ENCODE results near the gene CDH22.

CDH22 gene

DNA sequence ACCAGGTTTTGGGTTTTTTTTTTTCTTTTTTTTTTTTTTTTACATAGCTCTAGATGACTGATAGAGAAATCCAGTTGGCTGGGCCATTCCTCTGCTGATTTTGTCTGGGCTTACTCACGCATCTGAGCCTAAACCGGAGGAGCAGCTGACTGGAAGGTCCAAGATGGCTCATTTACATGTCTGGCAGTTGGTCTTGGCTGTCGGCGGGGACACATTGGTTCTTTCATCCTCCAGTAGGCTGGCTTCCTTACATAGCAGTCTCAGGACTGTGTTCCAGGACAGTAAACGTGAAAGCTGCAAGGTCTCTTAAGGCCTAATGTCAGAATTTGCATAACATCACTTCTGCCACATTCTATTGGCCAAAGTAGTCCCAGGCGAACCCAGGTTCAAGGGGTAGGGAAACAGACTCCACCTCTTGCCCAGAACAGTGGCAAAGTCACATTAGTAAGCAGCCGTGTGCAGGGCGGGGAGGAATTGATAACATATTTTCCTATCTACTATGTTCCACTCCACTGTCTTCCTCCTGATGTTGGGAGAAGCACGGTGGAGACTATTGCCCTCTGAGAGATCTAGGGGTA is 87.0 kb downstream of the CDH22 start:
- no peak overlapping the region for H3K27ac ChIP-seq
- no peak for DNase-seq (ENCODE audit: low read depth, low spot score)

DNA sequence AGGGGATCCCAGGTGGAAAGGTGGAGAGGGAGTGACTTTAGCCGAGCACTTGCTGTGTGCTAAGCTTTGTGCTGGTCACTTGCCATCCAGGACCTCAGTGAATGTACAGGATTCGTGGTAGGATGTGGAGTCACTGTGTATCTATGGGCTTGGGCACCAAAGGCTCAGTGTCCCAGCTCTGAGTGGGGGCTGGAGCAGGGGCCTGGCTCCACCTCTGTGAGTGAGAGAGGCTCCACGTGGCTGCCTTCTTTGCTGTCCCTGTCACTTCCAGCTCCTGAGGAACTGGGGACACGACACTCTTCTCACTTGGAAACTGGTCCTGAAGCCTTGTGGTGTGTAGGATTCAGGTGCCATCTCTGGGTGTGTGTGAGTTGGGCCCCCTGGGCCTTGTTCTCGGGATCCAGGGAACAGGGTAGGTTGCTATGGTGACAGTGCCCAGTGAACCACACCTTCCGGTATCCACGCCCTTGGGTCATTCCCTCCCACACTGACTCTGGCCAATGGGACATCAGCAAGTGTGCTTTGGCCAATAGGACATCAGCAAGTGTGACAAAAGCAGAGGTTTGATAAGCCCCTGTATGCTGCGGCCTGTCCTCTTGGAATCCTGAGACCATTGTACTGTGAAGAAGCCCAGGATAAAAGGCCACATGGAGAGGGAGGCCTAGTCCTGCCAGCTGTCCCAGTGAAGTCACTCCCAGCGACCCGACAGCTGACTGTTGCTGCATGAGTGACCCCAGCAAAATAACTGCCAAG is 87.7 kb downstream of the CDH22 start:
- H3K27ac ChIP-seq: no peak overlapping the region

DNA sequence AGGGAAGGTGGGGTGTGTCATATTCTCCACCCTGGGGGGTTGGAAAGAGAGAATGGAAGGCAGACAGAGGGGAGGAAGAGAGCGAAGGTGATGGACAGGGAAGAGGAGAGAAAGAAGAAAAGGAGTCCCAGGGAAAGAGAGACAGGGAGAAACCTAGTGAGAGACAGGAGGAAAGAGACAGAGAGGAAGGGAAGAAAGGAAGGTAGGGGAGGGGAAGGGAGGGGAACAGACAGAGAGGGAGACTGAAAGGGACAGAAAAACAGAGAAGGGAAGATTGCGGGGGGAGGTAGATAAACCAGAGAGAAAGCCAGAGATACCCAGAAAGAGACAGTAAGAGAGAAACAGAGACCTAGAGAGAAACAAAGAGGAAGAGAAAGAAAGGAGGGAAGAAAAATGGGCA is 88.4 kb downstream of the CDH22 start:
- no peak for DNase-seq (ENCODE audit: low read depth, low spot score)

More for the DNA sequence above, 87.7 kb downstream of the CDH22 start:
- no peak for DNase-seq (ENCODE audit: low read depth, low spot score)

DNA sequence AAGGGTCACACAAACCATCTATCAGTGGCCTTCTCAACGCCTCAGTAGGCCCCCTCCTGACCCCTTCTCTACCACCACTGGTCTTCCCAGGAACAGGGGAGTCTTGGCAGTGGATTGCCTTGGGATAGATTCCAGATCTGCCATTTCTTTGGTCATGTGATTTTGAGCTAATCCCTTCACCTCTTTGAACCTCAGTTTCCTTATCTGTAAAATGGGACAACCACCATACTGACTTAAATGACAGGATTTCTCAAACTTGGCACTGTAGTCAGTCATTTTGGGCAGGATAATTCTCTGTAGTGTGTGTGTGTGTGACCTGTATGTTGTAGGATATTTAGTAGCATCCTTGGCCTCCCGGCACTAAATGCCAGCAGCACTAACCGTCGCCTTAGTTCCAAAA is 89.1 kb downstream of the CDH22 start:
- no peak overlapping the region for H3K27ac ChIP-seq
- no peak for DNase-seq (ENCODE audit: low read depth, low spot score)

More for the DNA sequence above, 88.4 kb downstream of the CDH22 start:
- H3K27ac ChIP-seq: no peak overlapping the region

- DNase-seq (ENCODE audit: low read depth, low spot score): no peak
- no peak overlapping the region for H3K27ac ChIP-seq
These were observed 89.6 kb downstream of the CDH22 start for GRCh38 chr20:46218656-46219055.

GRCh38 chr20:46217583-46217982 is 90.7 kb downstream of the CDH22 start:
- H3K27ac ChIP-seq: no peak overlapping the region
- DNase-seq (ENCODE audit: low read depth, low spot score): no peak

DNA sequence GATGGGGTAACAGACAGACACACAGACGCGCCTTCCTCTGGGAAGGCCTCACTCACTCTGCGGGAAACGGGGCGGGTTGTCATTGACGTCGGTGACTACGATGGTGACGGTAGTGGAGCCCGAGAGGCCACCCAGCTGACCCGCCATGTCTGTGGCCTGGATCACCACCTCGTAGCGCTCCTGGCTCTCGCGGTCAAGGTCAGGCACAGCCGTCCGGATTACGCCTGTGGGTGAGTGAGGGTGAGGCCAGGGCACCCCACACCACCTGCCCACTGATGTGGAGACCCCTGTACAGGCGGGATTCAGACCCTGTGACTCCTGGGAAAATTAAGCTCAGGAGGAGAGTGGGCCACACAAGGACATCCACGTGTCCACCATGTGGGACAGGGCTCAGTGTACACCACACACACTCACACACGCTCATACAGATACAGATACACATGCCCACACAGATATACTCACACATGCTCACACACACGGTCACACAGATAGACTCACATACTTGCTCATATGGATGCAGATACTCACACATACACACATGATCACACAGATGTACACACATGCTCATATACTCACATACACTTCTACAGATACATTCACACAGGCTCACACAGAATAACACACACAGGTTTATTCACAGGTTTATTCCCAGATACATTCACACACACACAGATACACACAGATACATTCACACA is 91.4 kb downstream of the CDH22 start:
- DNase-seq (ENCODE audit: low read depth, low spot score): no peak
- no peak overlapping the region for H3K27ac ChIP-seq

DNA sequence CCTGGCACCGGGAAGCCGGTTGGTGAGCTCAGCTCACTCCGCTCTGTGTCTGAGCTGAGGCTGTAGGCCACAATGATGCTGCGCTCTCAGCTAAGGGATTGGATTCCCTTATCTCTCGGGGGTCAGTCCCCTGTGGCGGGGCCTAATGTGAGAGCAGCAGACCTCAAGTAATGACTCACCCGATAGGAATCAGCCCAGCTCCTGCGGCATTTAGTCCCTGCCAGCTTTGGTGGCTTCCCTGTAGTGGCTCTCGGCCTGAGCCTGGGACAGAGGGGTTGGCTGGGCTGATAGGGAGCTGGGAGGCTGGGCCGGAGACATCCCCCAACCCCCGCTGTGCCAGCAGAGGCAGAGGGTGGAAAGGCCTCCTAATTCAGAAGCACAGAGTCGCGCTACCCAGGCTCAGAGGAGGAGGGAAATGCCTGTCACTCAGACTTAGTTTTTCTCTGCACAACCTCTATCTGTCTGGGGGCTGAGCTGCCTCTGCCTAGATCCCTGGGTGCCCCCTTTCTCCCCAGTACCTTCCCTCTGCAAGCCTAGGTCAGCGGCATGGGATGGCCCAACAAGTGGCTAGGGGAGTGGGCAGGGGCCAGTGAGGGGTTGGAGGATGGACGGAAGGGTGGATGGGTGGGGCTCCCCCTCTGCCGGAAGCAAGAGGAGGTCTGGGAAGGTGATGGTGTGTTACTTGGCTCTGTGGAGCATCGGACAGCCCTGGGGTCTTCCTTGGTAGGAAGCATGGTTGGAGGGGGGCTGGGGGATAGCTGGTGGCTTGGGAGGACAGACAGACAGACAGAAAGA is 92.2 kb downstream of the CDH22 start:
- H3K27ac ChIP-seq: no peak overlapping the region
- no peak for DNase-seq (ENCODE audit: low read depth, low spot score)

DNA sequence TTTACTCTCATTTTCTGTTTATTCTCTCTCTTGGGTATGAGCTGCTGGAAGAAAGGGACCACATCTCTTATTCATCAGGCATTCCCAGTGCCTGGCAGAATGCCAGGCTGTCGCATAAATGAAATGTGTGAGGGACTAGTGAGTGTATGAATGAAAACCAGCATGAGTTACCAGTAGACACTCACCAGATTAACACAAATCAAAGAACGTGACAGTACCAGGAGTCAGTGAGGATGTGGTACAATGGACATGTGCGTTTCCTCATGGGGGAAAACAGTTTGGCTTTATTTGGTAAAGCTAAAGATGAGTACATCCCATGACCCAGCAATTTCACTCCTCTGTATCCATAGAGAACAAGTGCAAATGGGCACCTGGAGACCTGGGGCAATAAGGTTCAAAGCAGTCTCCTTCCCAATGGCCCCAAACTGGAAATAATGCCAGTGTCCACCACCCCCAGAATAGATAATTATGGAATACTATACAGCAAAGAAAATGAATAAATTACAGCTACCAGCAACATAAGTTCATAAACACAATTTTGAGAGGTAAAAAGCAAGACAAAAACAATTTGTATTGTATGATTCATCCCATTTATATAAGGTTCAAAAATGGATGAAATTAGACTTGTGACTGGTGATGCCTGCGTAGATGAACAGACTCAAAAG is 93.3 kb downstream of the CDH22 start:
- DNase-seq (ENCODE audit: low read depth, low spot score): no peak
- no peak overlapping the region for H3K27ac ChIP-seq

- DNase-seq (ENCODE audit: low read depth, low spot score): no peak
These were observed 94.1 kb downstream of the CDH22 start for GRCh38 chr20:46213946-46214823.

DNA sequence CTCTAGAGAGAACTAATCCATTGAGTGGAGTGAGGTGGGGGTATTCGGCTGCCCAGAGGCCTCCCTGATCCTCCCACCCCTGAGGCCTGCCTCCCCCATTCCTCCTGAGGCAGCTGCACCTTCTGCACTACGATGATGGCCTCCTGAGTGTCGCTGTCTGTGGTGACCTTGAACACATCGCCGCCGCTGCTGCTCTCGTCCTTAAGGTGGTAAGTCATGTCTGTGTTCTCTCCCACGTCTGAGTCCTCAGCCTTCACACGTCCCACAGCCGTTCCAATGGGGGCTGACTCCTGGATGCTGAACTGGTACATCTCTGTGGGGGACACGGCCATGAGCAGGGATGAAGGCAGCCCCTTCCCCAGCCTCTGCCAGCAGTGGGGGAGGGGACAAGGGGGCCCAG is 95.4 kb downstream of the CDH22 start:
- no peak overlapping the region for H3K27ac ChIP-seq
- no peak for DNase-seq (ENCODE audit: low read depth, low spot score)

More at GRCh38 chr20:46213946-46214823, 94.1 kb downstream of the CDH22 start:
- H3K27ac ChIP-seq: no peak overlapping the region

DNA sequence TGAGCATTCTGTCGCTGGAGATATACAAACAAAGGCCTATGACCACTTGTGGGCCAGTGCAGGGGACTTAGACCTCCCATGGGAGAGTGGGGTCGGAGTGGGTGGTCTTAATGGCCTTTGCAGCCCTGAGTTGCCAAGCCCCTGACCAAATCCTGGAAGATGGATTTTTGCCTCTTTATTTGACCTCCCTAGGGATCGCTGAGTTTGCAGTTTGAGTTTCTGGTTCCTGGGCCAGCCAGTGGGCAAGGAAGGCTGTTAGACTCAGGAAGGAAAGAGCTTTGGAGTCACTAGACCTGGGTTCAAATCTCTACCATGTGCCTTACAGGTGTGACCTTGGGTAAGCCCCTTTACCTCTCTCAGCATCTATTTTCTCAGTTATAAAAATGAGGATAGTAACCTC is 96.0 kb downstream of the CDH22 start:
- H3K27ac ChIP-seq: no peak overlapping the region
- DNase-seq (ENCODE audit: low read depth, low spot score): no peak

GRCh38 chr20:46211331-46211722 is 97.0 kb downstream of the CDH22 start:
- no peak overlapping the region for H3K27ac ChIP-seq
- no peak for DNase-seq (ENCODE audit: low read depth, low spot score)

- H3K27ac ChIP-seq: no peak overlapping the region
These were observed 97.5 kb downstream of the CDH22 start for GRCh38 chr20:46210672-46211330.

GRCh38 chr20:46209930-46210671 is 98.2 kb downstream of the CDH22 start:
- no peak for DNase-seq (ENCODE audit: low read depth, low spot score)
- H3K27ac ChIP-seq: no peak overlapping the region

More at GRCh38 chr20:46210672-46211330, 97.5 kb downstream of the CDH22 start:
- no peak for DNase-seq (ENCODE audit: low read depth, low spot score)

GRCh38 chr20:46207793-46208192 is 100.5 kb downstream of the CDH22 start:
- H3K27ac ChIP-seq: no peak overlapping the region
- no peak for DNase-seq (ENCODE audit: low read depth, low spot score)

DNA sequence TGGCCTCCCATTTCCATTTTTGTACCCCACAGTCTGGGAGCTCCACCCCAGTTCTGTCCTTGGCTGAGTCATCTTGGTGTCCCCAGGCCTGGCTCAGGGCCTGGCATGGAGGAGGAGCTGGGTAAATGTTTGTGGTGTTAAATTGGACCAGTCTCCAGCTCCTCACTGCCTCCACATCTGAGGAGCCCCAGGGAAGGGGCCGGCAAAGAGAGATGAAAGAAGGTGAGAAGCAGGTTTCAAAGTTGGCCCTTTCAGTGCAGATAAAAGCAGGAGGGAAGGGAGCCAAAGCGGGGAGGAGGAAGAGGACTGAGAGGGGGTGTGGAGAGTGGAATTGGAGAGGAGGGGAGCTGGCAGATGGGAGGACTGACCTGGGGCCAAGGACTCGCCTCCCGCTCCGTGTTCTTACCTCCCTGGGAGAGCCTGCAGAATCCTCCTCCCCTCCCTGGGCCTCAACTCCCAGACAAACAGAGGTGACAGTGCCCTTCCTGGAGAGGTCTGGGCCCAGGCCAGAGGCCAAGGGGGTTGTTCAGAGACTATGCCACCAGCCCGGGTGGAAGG is 101.2 kb downstream of the CDH22 start:
- no peak for DNase-seq (ENCODE audit: low read depth, low spot score)
- no peak overlapping the region for H3K27ac ChIP-seq

- DNase-seq (ENCODE audit: low read depth, low spot score): no peak
- no peak overlapping the region for H3K27ac ChIP-seq
These were observed 102.3 kb downstream of the CDH22 start for GRCh38 chr20:46206025-46206424.

All from epithelial cell of prostate (primary cell).